GM18498 (cell line): ENCODE measurements around the gene PDIA2.
"Not testable (repeated sequence)": the region's sequence is repeated elsewhere in the genome, so short reads cannot be mapped to it uniquely, and the experiment has no call there.

ENCODE experiments used
- ATAC-seq: cut with Tn5 transposase; IDR thresholded peaks from one replicate; pipeline ENCODE4 v1.9.1; 2021; ENCODE audit warnings: mild to moderate bottlenecking, moderate library complexity; ENCODE audit not compliant: unreplicated experiment

Gene PDIA2

DNA sequence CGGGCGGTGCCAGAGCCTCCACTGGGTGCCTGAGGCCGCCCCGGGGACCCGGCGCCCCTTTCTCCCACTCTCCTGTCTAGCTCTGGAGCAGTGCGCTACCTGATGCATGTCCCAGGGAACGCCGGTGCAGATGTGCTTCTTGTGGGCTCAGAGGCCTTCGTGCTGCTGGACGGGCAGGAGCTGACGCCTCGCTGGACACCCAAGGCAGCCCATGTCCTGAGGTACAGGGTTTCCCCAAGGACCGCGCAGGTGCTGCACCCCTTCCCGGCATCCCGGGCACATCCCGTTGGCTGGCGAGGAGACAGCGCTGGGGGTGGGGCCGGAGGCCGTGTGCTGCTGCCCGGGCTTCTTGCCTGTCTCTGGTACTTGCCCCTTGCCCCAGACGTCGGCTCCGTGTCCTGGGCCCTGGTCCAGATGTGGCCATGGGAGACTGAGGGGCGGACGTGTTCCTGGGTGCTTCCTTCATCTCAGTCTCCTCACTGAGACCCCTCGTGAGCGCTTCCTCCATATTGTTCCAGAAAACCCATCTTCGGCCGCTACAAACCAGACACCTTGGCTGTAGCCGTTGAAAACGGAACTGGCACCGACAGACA, 19.7 kb upstream of the PDIA2 start:
- ATAC-seq = no peak

GRCh38 chr16:263944-264343, 19.0 kb upstream of the PDIA2 start:
- ATAC-seq = no peak

DNA sequence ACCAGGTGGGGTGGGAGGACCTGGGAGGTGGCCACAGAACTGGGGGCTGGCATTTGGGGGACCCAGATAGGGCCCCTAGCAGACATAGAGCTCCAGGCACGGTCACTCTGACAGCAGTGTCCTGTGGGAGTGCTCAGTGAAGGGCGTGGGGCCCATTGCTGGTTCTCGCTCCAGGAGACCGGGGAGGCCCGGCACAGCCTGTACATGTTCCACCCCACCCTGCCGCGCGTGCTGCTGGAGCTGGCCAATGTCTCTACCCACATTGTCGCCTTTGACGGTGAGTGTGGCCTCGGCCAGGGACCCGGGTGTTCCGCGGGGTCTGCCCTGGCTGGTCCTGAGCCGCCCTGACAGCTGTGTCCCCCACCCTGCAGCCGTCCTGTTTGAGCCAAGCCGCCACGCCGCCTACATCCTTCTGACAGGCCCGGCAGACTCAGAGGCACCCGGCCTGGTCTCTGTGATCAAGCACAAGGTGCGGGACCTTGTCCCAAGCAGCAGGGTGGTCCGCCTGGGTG, 18.5 kb upstream of the PDIA2 start:
- no peak for ATAC-seq

DNA sequence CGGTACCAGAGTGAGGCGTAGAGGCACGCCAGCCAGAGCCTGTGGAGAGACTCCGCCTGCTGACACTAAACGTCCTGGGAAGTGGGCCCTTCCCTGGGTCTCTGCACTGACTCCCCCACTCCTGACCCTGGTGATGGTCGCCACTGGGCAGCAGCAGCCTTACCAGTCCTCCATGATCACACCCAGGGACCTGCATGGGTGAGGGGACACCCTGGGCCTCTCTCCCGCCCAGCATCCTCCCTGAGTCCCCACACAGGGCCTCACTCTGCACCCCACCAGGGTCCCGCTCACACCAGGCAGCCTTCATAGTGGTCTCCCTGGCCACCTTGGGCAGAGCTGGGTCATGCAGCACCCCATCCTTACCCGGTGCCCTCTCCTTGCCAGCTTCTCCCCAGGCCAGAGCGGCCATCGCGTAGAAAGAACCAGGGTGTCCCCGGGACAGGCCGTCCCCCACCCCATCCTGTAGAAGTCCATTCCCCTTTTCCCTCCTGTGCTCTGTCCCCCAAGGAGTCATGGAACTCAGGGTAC, 17.9 kb upstream of the PDIA2 start:
- no peak for ATAC-seq

- ATAC-seq = no peak
Measured at GRCh38 chr16:265711-266110, 17.3 kb upstream of the PDIA2 start.

DNA sequence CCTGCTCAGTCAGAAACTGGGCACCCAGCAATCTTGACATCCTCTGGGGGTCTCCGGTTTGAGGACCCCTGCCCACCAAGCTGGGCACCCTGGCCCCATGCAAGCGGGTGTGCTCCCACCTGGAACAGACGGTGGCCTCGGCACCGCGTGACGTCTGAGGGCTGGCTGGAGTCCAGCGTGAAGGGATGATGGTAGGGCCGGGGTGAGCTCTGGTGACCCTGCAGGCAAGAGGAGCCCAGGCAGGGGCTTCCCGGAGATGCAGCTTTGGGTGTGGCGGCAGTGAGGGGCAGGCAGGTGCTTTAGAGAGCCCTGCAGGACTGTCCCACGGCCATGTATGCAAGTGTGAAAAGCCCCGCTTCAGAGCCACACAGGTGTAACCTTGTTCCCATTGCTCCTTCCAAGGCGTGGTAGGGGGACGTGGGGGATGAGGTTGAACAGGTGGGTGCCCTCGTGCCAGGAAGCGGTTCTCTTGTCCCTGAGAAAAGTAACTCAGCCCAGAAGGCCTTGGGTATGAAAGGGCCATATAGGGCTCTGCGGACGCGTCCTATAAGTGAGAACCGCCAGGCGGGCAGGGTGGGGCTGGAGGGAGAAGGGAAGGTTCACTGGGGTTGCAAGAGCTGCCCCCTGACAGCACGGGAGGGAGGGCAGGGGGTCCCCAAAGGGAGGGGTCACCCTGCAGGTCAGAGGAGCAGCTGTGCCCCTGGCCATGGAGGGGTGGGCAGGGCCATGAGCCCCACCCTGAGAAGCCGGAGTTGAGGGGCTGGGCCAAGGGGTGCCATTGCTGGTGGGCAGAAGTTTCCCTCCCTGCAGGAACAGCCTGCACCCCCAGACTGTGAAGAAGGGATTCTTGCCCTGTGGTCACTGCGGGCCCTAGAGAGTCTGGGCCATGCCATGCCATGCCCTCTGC, 16.5 kb upstream of the PDIA2 start:
- no peak for ATAC-seq

GRCh38 chr16:267562-267961, 15.4 kb upstream of the PDIA2 start:
- not testable (repeated sequence) for ATAC-seq

GRCh38 chr16:268141-269053, 14.6 kb upstream of the PDIA2 start:
- no peak for ATAC-seq

DNA sequence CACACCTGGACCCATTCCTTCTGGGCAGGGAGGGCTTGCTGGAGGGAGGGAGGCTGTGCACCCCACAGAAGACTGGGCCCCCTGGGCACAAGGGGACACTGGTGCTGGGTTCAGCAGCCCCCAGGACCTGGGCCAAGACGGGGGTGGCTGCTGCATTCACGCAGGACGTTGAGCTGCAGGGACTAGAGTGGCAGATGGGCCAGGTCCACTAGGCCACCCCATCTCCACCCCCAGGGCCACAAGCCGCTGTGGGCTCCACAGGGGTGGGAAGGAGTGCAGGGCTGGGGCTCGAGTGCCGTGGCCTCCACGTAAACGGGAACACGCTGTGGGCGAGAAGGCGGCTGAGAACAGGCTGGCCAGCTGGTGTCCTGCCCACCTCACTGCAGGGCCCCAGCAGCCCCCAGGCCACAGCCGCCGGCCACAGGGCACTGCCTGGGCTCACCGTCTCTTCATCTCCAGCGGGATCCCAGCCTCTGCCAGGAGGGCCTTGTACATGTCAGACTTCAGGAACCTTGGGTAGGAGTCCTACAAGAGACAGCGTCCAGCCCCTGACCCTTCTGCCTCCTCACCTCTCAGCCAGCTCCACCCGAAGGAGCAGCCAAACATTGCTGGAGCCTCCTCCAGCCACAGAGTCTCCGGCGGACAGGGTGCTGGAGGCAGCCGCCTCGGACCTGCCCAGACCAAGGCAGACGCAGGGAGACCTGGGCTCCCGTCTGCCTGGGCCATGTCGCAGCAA, 13.7 kb upstream of the PDIA2 start:
- ATAC-seq = no peak

GRCh38 chr16:270381-271255, 12.3 kb upstream of the PDIA2 start:
- no peak for ATAC-seq

DNA sequence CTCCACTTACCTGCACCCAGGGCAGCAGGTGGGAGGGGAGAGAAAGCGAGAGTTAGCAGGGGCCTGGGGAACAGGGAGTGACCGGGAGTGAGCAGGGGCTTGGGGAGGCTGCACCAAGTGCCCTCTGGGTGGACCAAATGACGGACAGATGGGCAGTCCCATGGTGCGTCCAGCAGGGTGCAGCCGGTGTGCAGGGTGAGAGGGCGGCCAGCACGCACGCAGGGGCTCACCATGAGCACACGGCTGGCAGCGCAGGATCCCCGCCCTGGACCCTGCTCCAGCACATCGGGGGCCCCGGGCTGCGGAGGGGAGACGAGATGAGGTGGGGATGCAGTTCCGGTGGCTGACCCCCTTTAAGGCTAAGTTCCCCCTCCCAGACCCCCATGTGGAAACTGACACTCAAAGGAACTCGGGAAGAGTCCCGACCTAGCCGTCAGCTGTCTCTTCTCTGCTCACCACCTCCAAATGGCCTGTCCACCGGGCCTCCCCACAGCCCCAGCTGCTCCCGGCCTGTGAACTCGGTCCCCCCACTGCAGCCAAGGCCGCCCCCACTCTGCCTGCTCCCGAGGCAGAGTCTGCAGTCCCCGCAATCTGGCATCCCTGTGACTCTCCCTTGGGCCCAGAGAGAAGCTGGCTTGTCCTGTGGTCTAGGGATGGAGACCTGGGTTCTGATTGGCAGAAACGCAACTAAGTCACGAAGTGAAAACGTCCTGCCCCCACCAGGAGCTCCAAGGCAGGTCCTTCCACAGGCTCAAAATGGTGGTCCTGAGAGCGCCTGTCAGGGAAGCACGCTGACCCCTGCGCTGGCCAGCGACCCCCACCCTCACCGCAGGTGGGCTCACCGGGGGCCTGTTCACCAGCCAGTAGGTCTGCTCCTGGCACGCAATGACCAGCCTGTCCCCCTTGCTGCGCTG, 10.1 kb upstream of the PDIA2 start:
- ATAC-seq = no peak

GRCh38 chr16:273547-274421, 9.2 kb upstream of the PDIA2 start:
- ATAC-seq = no peak

DNA sequence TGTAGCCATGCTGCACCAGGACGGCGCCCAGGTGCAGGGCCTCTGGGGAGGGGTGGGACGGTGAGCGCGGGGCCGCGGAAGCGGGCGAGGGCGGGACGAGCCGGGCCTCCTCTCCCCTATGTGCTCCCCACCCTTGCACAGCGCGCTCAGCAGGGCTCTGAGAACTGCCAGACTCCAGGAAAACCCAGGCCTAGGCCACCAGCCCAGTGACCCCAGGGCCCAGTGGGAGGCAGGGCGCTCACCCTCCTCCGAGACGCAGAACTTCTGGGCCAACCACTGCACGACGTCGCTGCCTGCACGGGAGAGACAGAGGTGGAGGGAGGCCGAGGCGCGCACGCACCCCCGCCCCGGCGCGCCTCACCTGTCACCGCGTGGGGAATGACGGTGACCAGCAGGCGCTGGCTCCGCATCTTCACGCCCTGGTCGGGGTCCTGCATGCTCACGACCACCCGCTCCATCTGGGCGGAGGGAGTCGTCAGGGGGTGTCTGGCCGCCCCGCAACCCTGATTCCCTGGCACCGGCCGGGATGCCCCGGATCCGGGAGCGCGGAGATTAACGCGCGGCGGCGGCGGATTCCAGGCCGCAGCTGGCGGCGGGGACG, 7.8 kb upstream of the PDIA2 start:
- ATAC-seq = no peak

DNA sequence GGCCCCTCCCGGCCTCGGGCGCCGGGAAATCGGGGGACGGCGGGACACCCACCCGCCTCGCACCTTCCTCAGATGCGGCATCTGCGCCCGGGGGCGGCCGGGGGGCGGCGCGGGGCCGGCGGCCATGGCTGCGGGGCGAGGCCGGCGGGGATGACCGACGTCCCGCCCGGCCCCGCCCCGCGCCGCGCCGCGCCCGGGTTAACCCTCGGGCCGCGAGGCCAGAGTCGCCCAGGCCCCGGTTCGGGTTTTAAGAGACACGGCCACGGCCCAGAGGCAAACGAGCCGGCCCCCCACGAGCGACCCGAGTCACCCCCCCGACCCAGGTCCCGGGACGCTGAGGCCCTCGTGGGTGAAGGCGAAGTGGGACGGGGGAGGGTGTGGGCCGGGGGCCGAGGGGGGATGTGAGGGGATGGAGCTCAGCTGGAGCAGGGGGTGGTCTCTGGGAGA, 7.2 kb upstream of the PDIA2 start, which contains the start of gene RGS11:
TSS of gene RGS11 (minus strand) at position 159 of the 447 bp plus-strand sequence. CDS start at position 126, 33 bp downstream.
- ATAC-seq = no peak

- no peak for ATAC-seq
Measured at GRCh38 chr16:276426-277077, 6.4 kb upstream of the PDIA2 start.

- no peak for ATAC-seq
Measured at GRCh38 chr16:278863-279366, 4.0 kb upstream of the PDIA2 start.
